Testis (tissue), 3 donors: ENCODE measurements around the gene TM2D1. TPM values are rescaled to one million over a fixed set of nuclear protein-coding genes. Genes with fewer than 3 reads are reported as not detected.

ENCODE experiments used
- DNase-seq: peaks from one replicate; pipeline ENCODE4 v3.0.0-alpha.2; 2019
- H3K27ac ChIP-seq, 2 donors: fragments of 200-600 bp; sonication (generic); one replicate each; pipeline ENCODE4 v1.5.1; 2019
- H3K27me3 ChIP-seq: fragments of 200-600 bp; sonication (generic); one replicate; pipeline ENCODE4 v1.5.1; 2019
- H3K36me3 ChIP-seq: fragments of 200-600 bp; sonication (generic); one replicate; pipeline ENCODE4 v1.5.1; 2017; ENCODE audit warnings: low read depth; ENCODE audit errors: missing control alignments
- H3K4me1 ChIP-seq: fragments of 200-600 bp; sonication (generic); one replicate; pipeline ENCODE4 v1.5.1; 2019
- H3K4me3 ChIP-seq, 2 donors: fragments of 200-600 bp; sonication (generic); one replicate each; pipeline ENCODE4 v1.5.1; 2017 to 2019
- H3K9me3 ChIP-seq: fragments of 200-600 bp; sonication (generic); one replicate; pipeline ENCODE4 v1.5.1; 2017
- POLR2A ChIP-seq: fragments of 450-650 bp; IDR thresholded peaks from one replicate; pipeline ENCODE4 v1.6.1; 2017; ENCODE audit warnings: antibody characterized with exemption, mild to moderate bottlenecking, moderate library complexity
- WGBS, 2 donors: methylation state at CpG; one replicate each; pipeline ENCODE4 v1.1.5; 2018; 5-methylcytosine and 5-hydroxymethylcytosine counted together
- intact Hi-C: fragments of 100-400 bp; cut with DNase I; formaldehyde crosslinking; loops from one replicate; pipeline ENCODE4 v1.15.1; 2023; ENCODE audit warnings: low total_unique reads
- polyA plus RNA-seq: library from polyadenylated mRNA; stranded (reverse); fragments of 350-450 nt; fragmentation: Illumina TruSeq; extraction: RNeasy Lipid Tissue Mini Kit (QIAGEN cat#74804); gene quantifications from one replicate; pipeline ENCODE4 v1.2.3, GENCODE V29; 2014; ENCODE audit warnings: low read depth, low replicate concordance; ENCODE audit not compliant: insufficient read depth
- total RNA-seq, 2 donors: library from RNA; depleted of rRNA; stranded (reverse); fragments of >200 nt; gene quantifications; one replicate each; pipeline ENCODE4 v1.2.3, GENCODE V29; 2016
- TF ChIP-seq, protein P1 (sequence below), 3 experiments: fragments of 450-650 bp in 2 of 3; fragments of 200-600 bp in 1 of 3; sonication (generic) in 1 of 3; IDR thresholded peaks; one replicate each; pipeline ENCODE4 v1.5.1; 2016 to 2019; ENCODE audit warnings: antibody characterized with exemption in 3 of 3, mild to moderate bottlenecking in 2 of 3, moderate library complexity in 1 of 3

The TM2D1 gene
- total and polyA plus RNA-seq, 3 donors from 2014 or later, result 57.1 to 68.9 (median 67.3) TPM

GRCh38 chr1:61708953-61709907 is 15.7 kb downstream of the TM2D1 start:
- Histone ChIP-seq H3K27ac (no peak overlapping the region), H3K9me3 (no peaks in the 10 kb centered on the region), H3K4me3 (no peak overlapping the region), H3K36me3 (no peaks in the 10 kb centered on the region), H3K4me1 (no peaks in the 10 kb centered on the region), H3K27me3 (no peaks in the 10 kb centered on the region)
- intact Hi-C loops, result no loop called here
- 80 to 82% methylated on average over 7 of the region's 7 CpGs for WGBS, 2 donors
- DNase-seq, result no peak
- TF ChIP-seq, protein P1, sequence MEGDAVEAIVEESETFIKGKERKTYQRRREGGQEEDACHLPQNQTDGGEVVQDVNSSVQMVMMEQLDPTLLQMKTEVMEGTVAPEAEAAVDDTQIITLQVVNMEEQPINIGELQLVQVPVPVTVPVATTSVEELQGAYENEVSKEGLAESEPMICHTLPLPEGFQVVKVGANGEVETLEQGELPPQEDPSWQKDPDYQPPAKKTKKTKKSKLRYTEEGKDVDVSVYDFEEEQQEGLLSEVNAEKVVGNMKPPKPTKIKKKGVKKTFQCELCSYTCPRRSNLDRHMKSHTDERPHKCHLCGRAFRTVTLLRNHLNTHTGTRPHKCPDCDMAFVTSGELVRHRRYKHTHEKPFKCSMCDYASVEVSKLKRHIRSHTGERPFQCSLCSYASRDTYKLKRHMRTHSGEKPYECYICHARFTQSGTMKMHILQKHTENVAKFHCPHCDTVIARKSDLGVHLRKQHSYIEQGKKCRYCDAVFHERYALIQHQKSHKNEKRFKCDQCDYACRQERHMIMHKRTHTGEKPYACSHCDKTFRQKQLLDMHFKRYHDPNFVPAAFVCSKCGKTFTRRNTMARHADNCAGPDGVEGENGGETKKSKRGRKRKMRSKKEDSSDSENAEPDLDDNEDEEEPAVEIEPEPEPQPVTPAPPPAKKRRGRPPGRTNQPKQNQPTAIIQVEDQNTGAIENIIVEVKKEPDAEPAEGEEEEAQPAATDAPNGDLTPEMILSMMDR (IDR thresholded peaks at IDR 0.05), result no peak
- no peak for TF ChIP-seq POLR2A

DNA sequence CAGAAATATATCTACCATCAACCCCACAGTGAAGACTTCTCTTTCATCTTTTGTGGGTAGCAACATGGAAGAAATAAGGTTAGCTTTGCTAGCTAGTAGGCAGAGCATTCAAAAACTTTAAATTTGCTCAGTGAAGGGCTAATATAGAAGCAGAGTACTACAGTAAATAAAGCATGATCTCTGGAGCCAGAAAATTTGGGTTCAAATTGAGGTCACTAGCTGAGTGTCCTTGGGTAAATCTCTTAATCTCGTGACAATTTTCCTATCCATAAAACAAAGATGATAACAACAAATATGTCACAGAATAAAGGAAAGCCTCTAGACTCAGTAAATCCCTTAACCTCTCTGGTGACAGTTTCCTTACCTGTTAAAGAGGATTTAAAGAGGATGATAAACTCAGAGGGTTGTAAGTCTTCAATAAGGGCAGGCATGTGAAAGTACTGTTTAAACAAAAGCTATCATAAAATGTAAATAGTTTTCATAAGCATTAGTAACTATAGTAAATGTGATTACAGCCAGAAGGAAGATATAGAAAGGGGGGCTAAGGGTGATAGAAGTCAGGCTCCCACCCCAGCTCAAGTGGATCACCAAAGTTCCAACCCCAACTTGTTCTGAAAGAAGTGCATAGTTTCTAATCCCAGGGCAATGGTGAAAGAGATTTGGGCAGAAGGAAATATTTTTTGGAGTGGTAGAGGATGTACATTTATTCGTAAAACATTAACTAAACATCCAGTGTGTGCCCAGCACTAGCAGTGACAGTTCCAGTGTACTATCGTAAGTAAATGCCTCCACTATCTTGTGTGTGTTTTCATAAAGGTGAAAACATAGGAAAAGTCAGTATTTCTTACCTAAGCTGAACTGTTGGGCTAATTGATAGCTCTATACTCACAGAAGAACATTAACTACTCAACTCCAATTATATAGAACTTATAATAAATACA is 24.8 kb downstream of the TM2D1 start:
- Histone ChIP-seq H3K36me3 (no peaks in the 10 kb centered on the region), H3K27ac (no peak overlapping the region), H3K4me1 (no peaks in the 10 kb centered on the region), H3K27me3 (no peaks in the 10 kb centered on the region), H3K4me3 (no peak overlapping the region), H3K9me3 (no peaks in the 10 kb centered on the region)
- TF ChIP-seq POLR2A, result no peak
- TF ChIP-seq, protein P1 (IDR thresholded peaks at IDR 0.05), result no peak
- intact Hi-C loops, result no loop called here
- 59 to 72% methylated on average over 3 of the region's 3 CpGs for WGBS, 2 donors
- DNase-seq, result no peak

DNA sequence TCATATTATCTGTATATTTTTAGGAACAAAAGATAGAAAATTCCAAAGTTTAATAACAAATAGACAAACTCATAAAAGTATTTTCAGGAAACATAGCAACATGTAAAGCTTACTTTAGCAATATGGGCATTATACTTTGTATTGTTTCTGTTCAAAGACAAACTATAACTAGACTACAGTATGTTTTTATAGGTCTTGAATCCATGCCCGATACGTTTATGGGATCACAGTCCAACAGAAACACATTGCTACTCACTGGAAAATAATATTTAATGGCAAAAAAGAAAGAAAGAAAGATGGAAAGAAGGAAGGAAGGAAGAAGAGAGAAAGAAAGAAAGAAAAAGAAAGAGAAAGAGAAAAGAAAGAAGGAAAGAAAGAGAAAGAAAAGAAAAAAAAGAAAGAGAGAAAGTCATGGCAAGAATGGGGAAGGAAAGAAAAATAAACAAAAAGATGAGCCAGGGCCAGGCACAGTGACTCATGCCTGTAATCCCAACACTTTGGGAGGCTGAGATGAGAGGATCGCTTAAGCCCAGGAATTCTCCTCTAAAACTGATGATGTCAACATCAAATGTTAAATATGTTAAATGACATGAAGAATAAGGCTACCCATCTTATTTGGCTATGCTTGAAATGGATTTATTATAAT is 32.7 kb downstream of the TM2D1 start:
- TF ChIP-seq POLR2A, result no peak
- TF ChIP-seq, protein P1 (IDR thresholded peaks at IDR 0.05), result no peak
- Histone ChIP-seq H3K36me3 (no peaks in the 10 kb centered on the region), H3K27ac (no peak overlapping the region), H3K27me3 (no peaks in the 10 kb centered on the region), H3K4me1 (no peaks in the 10 kb centered on the region), H3K4me3 (no peak overlapping the region), H3K9me3 (no peaks in the 10 kb centered on the region)
- no peak for DNase-seq
- WGBS, 2 donors, result 63 to 72% methylated on average over 3 of the region's 3 CpGs
- intact Hi-C loops, result no loop called here

GRCh38 chr1:61687901-61688300 is 37.0 kb downstream of the TM2D1 start:
- no peaks in the 10 kb centered on the region for H3K4me1 ChIP-seq
- intact Hi-C loops, result no loop called here
- DNase-seq, result no peak
- 83 to 84% methylated on average over 1 of the region's 1 CpG for WGBS, 2 donors
- no peak overlapping the region for H3K27ac ChIP-seq
- no peaks in the 10 kb centered on the region for H3K36me3 ChIP-seq
- no peak for TF ChIP-seq POLR2A
- TF ChIP-seq, protein P1 (IDR thresholded peaks at IDR 0.05), result no peak
- H3K4me3 ChIP-seq, result no peak overlapping the region
- no peaks in the 10 kb centered on the region for H3K9me3 ChIP-seq
- H3K27me3 ChIP-seq, result no peaks in the 10 kb centered on the region
